ENCODE data around the gene SMC5. TPM values are rescaled to one million over a fixed set of nuclear protein-coding genes. Genes with fewer than 3 reads are reported as not detected.

SMC5 gene
- total RNA-seq, 1 experiment from 2014 or later = 41.9 TPM

- no peaks in the 10 kb centered on the region for H3K4me1 ChIP-seq (replicated peaks; ENCODE audit: insufficient read depth)
- no peaks in the 10 kb centered on the region for H3K9me2 ChIP-seq (ENCODE audit: insufficient read depth)
- H2AFZ ChIP-seq = no peak overlapping the region
- no peaks in the 10 kb centered on the region for H3K27me3 ChIP-seq (ENCODE audit: insufficient read depth, low read depth)
- 0 out of 2 replicates have a peak, but pooled peaks cover 3% of the 10 kb centered on the region for H4K20me1 ChIP-seq (ENCODE audit: insufficient read depth)
- DNase-seq = no peak
- TF ChIP-seq CTCF (conservative IDR thresholded peaks at IDR 0.05) = no peak
- no peak for TF ChIP-seq EZH2 (IDR thresholded peaks at IDR 0.05; ENCODE audit: low read depth)
- H3K79me2 ChIP-seq (ENCODE audit: low read depth) = no peaks in the 10 kb centered on the region
- POLR2A ChIA-PET (ENCODE audit: unreplicated experiment) = no interaction called here
- CTCF ChIA-PET = interaction anchor here (0.6 kb wide), 1 partner anchor 32 kb away, joined by 3 read pairs; no protein-coding TSS in a partner anchor
- no peak overlapping the region for H3K4me2 ChIP-seq
- no peaks in the 10 kb centered on the region for H3K36me3 ChIP-seq (ENCODE audit: low read depth)
- intact Hi-C loops (cut with micrococcal nuclease; ENCODE audit: unreplicated experiment) = no loop called here
- no peak overlapping the region for H3K27ac ChIP-seq
- no peak overlapping the region for H3K4me3 ChIP-seq
- no TSS peak for BruUV-seq (replicated peaks)
- no peaks in the 10 kb centered on the region for H3F3A ChIP-seq (ENCODE audit: insufficient read depth, low read depth)
- H3K9me3 ChIP-seq (ENCODE audit: insufficient read depth, low read depth) = no peaks in the 10 kb centered on the region
Observed at GRCh38 chr9:70403166-70403565, 144.4 kb downstream of the SMC5 start.

- DNase-seq = no peak
- H3K4me2 ChIP-seq = no peak overlapping the region
- BruUV-seq (replicated peaks) = no TSS peak
- POLR2A ChIA-PET (ENCODE audit: unreplicated experiment) = no interaction called here
- intact Hi-C loops (cut with micrococcal nuclease; ENCODE audit: unreplicated experiment) = no loop called here
- no peaks in the 10 kb centered on the region for H3F3A ChIP-seq (ENCODE audit: insufficient read depth, low read depth)
- H4K20me1 ChIP-seq (ENCODE audit: insufficient read depth) = 0 out of 2 replicates have a peak, but pooled peaks cover 3% of the 10 kb centered on the region
- H3K9me3 ChIP-seq (ENCODE audit: insufficient read depth, low read depth) = no peaks in the 10 kb centered on the region
- TF ChIP-seq CTCF (conservative IDR thresholded peaks at IDR 0.05) (no peak), EZH2 (IDR thresholded peaks at IDR 0.05; ENCODE audit: low read depth) (no peak)
- no peaks in the 10 kb centered on the region for H3K4me1 ChIP-seq (replicated peaks; ENCODE audit: insufficient read depth)
- H3K9me2 ChIP-seq (ENCODE audit: insufficient read depth) = no peaks in the 10 kb centered on the region
- CTCF ChIA-PET = interaction anchor here (0.6 kb wide), 1 partner anchor 32 kb away, joined by 3 read pairs; no protein-coding TSS in a partner anchor
- H3K4me3 ChIP-seq = no peak overlapping the region
- H3K27ac ChIP-seq = no peak overlapping the region
- no peaks in the 10 kb centered on the region for H3K27me3 ChIP-seq (ENCODE audit: insufficient read depth, low read depth)
- H3K36me3 ChIP-seq (ENCODE audit: low read depth) = no peaks in the 10 kb centered on the region
- H2AFZ ChIP-seq = no peak overlapping the region
- no peaks in the 10 kb centered on the region for H3K79me2 ChIP-seq (ENCODE audit: low read depth)
Observed at GRCh38 chr9:70403618-70404025, 144.8 kb downstream of the SMC5 start.

GRCh38 chr9:70404261-70404660 is 145.5 kb downstream of the SMC5 start:
- DNase-seq = no peak
- no peaks in the 10 kb centered on the region for H3K27me3 ChIP-seq (ENCODE audit: insufficient read depth, low read depth)
- no peak overlapping the region for H3K27ac ChIP-seq
- no peaks in the 10 kb centered on the region for H3K9me2 ChIP-seq (ENCODE audit: insufficient read depth)
- H4K20me1 ChIP-seq (ENCODE audit: insufficient read depth) = 0 out of 2 replicates have a peak, but pooled peaks cover 3% of the 10 kb centered on the region
- H3K4me3 ChIP-seq = no peak overlapping the region
- ChIA-PET POLR2A (ENCODE audit: unreplicated experiment) (interaction anchor here (0.7 kb wide), 1 partner anchor 14 kb away, joined by 3 read pairs; no protein-coding TSS in a partner anchor), CTCF (no interaction called here)
- intact Hi-C loops (cut with micrococcal nuclease; ENCODE audit: unreplicated experiment) = no loop called here
- H3K9me3 ChIP-seq (ENCODE audit: insufficient read depth, low read depth) = no peaks in the 10 kb centered on the region
- H3K4me1 ChIP-seq (replicated peaks; ENCODE audit: insufficient read depth) = no peaks in the 10 kb centered on the region
- no peaks in the 10 kb centered on the region for H3K36me3 ChIP-seq (ENCODE audit: low read depth)
- BruUV-seq (replicated peaks) = no TSS peak
- no peak overlapping the region for H2AFZ ChIP-seq
- H3K4me2 ChIP-seq = no peak overlapping the region
- TF ChIP-seq CTCF (conservative IDR thresholded peaks at IDR 0.05) (no peak), EZH2 (IDR thresholded peaks at IDR 0.05; ENCODE audit: low read depth) (no peak)
- no peaks in the 10 kb centered on the region for H3K79me2 ChIP-seq (ENCODE audit: low read depth)
- no peaks in the 10 kb centered on the region for H3F3A ChIP-seq (ENCODE audit: insufficient read depth, low read depth)

Other genes with a start within 250 kb of the SMC5 start
- gene MAMDC2, start 215.1 kb upstream of the SMC5 start, total RNA-seq (2021) = 1.7 and 2.7 TPM in 2 replicates
- 7.0 and 9.2 TPM in 2 replicates for gene KLF9, start 155.7 kb downstream of the SMC5 start, total RNA-seq (2021)